HepG2 (cell line): ENCODE results near the gene TARS3. TPM values are rescaled to one million over a fixed set of nuclear protein-coding genes. Genes with fewer than 3 reads are reported as not detected.

Source experiments
- GATA4 ChIP-seq: sonication (generic); IDR thresholded peaks from 2 replicates; pipeline ENCODE4 v1.6.1; 2016; ENCODE audit warnings: antibody characterized with exemption, low read depth, borderline replicate concordance
- TEAD3 ChIP-seq: optimal IDR thresholded peaks from 2 replicates; pipeline ENCODE3; 2016; ENCODE audit warnings: borderline replicate concordance
- THYN1 ChIP-seq: sonication (generic); formaldehyde crosslinking; IDR thresholded peaks from 2 replicates; pipeline ENCODE4 v1.8.1; 2023; ENCODE audit warnings: low read depth, mild to moderate bottlenecking, moderate library complexity, missing genetic modification reagents, borderline replicate concordance
- ZFP90 ChIP-seq: sonication (generic); formaldehyde crosslinking; IDR thresholded peaks from 2 replicates; pipeline ENCODE4 v1.8.0; 2022; ENCODE audit warnings: missing genetic modification reagents, mild to moderate bottlenecking, inconsistent platforms, borderline replicate concordance
- ZKSCAN5 ChIP-seq: sonication (generic); formaldehyde crosslinking; IDR thresholded peaks from 2 replicates; pipeline ENCODE4 v1.5.1; 2020; ENCODE audit warnings: mild to moderate bottlenecking, missing genetic modification reagents
- ZNF678 ChIP-seq: sonication (generic); formaldehyde crosslinking; IDR thresholded peaks from 2 replicates; pipeline ENCODE4 v1.4.0; 2020; ENCODE audit warnings: mild to moderate bottlenecking, missing genetic modification reagents
- polyA plus RNA-seq, 8 experiments: library from polyadenylated mRNA; depleted of rRNA in 3 of 8; stranded (reverse) in 7 of 8; unstranded in 1 of 8; fragments of >200 nt; fragmentation: Illumina TruSeq in 4 of 8; extraction: Trizol in 4 of 8; gene quantifications; 2 replicates each; pipeline versions ENCODE4 v1.2.1 to v1.2.3, GENCODE V29; 2011 to 2016; ENCODE audit warnings: low read depth in 4 of 8, missing spikeins in 1 of 8, mixed read lengths in 1 of 8; ENCODE audit not compliant: insufficient read depth in 1 of 8
- total RNA-seq, 5 experiments: library from RNA; depleted of rRNA; stranded (reverse); fragments of >200 nt; fragmentation: Illumina TruSeq; extraction: Trizol; gene quantifications; 2 replicates each; pipeline ENCODE4 v1.2.3, GENCODE V29; 2016; ENCODE audit warnings: low read depth in 1 of 5
- TF ChIP-seq, protein P1 (sequence below), 2 experiments: sonication (generic) in 1 of 2; formaldehyde crosslinking in 1 of 2; IDR thresholded peaks; 2 replicates each; pipeline versions ENCODE4 v1.5.1 to v1.6.1; 2011 to 2020; ENCODE audit warnings: borderline replicate concordance in 1 of 2, low read depth in 1 of 2, low read length in 1 of 2, mild to moderate bottlenecking in 1 of 2, missing genetic modification reagents in 1 of 2, moderate library complexity in 1 of 2
- TF ChIP-seq, protein P2 (sequence below): sonication (generic); formaldehyde crosslinking; IDR thresholded peaks from 2 replicates; pipeline ENCODE4 v1.9.0; 2022; ENCODE audit warnings: low read depth, missing genetic modification reagents
- TF ChIP-seq, protein P3 (sequence below): sonication (generic); formaldehyde crosslinking; IDR thresholded peaks from 2 replicates; pipeline ENCODE4 v1.8.1; 2023; ENCODE audit warnings: mild to moderate bottlenecking, moderate library complexity, missing genetic modification reagents

TARS3 gene
- total and polyA plus RNA-seq, 2 of the 13 experiments (the other 11 are each of a cell fraction or from before 2014, with no cell fraction given) = 4.1 to 11.7 TPM

DNA sequence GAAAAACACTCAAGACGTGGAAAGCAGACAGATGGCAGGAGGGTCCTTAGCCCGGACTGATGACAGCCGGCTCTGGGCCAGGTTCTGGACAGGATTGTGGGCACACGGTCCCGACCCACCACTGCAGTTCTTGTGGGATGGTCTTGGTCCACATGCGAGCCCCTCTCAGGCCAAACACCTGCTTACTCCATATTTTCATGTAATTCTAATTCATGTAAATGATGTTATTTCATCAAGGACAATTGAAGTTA lies 104.7 kb downstream of the TARS3 start (continued):
- TF ChIP-seq ZNF678 (CRISPR knock-in tag) (no peak), THYN1 (CRISPR knock-in tag) (no peak), TEAD3 (CRISPR knock-in tag) (no peak), ZKSCAN5 (CRISPR knock-in tag) (no peak), GATA4 (no peak), ZFP90 (CRISPR knock-in tag) (no peak)
- TF ChIP-seq, protein P1, sequence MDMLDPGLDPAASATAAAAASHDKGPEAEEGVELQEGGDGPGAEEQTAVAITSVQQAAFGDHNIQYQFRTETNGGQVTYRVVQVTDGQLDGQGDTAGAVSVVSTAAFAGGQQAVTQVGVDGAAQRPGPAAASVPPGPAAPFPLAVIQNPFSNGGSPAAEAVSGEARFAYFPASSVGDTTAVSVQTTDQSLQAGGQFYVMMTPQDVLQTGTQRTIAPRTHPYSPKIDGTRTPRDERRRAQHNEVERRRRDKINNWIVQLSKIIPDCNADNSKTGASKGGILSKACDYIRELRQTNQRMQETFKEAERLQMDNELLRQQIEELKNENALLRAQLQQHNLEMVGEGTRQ (IDR thresholded peaks at IDR 0.05; ENCODE audit: low read depth, low read length) = no peak
- TF ChIP-seq, protein P1 (CRISPR knock-in tag; IDR thresholded peaks at IDR 0.05; ENCODE audit: borderline replicate concordance) = no peak
- TF ChIP-seq, protein P2, sequence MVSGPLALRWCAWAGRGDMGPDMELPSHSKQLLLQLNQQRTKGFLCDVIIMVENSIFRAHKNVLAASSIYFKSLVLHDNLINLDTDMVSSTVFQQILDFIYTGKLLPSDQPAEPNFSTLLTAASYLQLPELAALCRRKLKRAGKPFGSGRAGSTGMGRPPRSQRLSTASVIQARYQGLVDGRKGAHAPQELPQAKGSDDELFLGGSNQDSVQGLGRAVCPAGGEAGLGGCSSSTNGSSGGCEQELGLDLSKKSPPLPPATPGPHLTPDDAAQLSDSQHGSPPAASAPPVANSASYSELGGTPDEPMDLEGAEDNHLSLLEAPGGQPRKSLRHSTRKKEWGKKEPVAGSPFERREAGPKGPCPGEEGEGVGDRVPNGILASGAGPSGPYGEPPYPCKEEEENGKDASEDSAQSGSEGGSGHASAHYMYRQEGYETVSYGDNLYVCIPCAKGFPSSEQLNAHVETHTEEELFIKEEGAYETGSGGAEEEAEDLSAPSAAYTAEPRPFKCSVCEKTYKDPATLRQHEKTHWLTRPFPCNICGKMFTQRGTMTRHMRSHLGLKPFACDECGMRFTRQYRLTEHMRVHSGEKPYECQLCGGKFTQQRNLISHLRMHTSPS (CRISPR knock-in tag) = no peak
- TF ChIP-seq, protein P3, sequence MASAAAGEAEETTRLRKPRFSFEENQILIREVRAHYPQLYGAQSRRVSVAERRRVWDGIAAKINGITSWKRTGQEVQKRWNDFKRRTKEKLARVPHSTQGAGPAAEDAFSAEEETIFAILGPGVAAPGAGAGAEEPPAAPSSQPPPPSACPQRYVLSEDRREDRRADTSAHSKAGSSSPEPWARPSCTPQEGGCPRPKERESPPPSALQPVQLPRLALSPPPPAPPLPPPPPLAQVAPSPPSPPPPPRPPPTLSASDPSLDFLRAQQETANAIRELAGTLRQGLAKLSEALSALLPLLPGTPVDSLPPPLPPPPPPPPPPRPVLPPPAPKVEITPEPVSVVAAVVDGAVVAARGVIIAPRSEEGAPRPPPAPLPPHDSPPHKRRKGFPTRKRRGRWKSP = no peak
